ENCODE results near the gene SLC1A1.

SLC1A1 gene

GRCh38 chr9:4622016-4622415, 131.7 kb downstream of the SLC1A1 start:
- no peak for DNase-seq

- DNase-seq: no peak
Measured at GRCh38 chr9:4630836-4631235, 140.6 kb downstream of the SLC1A1 start.
